ENCODE results near the gene PTGR1. TPM values are rescaled to one million over a fixed set of nuclear protein-coding genes. Genes with fewer than 3 reads are reported as not detected.

Gene PTGR1
- total RNA-seq (under 1 TPM; 0.36 to 0.55 TPM), polyA plus RNA-seq (under 1 TPM in 1 of 2 donors, not detected in 1; 0.47 TPM)

- Histone ChIP-seq H3K9me3 (ENCODE audit: control insufficient read depth in 1 of 2, low read length in 2 of 2) (no peaks in the 10 kb centered on the region), H3K4me3 (ENCODE audit: low read length in 2 of 2) (peak within 1 kb of the TSS in 1 of 2 donors; percentile 59), H3K27ac (ENCODE audit: low read depth, low read length) (no peak within 1 kb of the TSS), H3K36me3 (ENCODE audit: insufficient read depth, low read length) (no peaks in the 10 kb centered on the region), H3K27me3 (ENCODE audit: insufficient read depth, low read length) (peaks cover 8% of the 10 kb centered on the region), H3K4me1 (ENCODE audit: insufficient read depth, low read length) (peaks cover 21% of the 10 kb centered on the region)
- peak within 1 kb of the TSS; percentile 88 to 96 (median 92) for H3K4me3 Mint-ChIP-seq
- POLR2A ChIA-PET (ENCODE audit: partially characterized antibody) = interaction anchor here (1.3 kb wide), 1 partner anchor 298 kb away, joined by 3 read pairs; the partner anchor contains the start of gene UGCG
- peak within 1 kb of the TSS in 3 of 7 donors; percentile 41 to 81 (median 78) for H3K27ac Mint-ChIP-seq
- DNase-seq = peak in 4 of 5 donors; percentile 14 to 39 (median 18)
- H3K27me3 Mint-ChIP-seq = peaks cover 19 to 24% of the 10 kb centered on the region in 2 donors
- H3K9me3 Mint-ChIP-seq = no peaks in the 10 kb centered on the region
- intact Hi-C loops (cut with micrococcal nuclease) = loop anchor here (2.0 to 10.0 kb wide), 3 partner anchors 61 to 115 kb away; partner anchors contain the start of genes ECPAS, GNG10 and ZNF483
- peaks cover 9 to 29% (median 17%) of the 10 kb centered on the region in 4 donors for H3K4me1 Mint-ChIP-seq
- CTCF ChIA-PET (ENCODE audit: partially characterized antibody) = interaction anchor here (1.0 to 3.5 kb wide), 6 partner anchors 9 to 761 kb away, joined by 3 to 30 read pairs (median 5); no protein-coding TSS in a partner anchor
- H3K36me3 Mint-ChIP-seq = no peaks in the 10 kb centered on the region
Measured at GRCh38 chr9:111599092-111599954, at the start of gene PTGR1. Gene PTGR1 (minus strand): TSS chr9:111599647. CDS start chr9:111597422, 2,225 bp downstream.

- intact Hi-C loops (cut with micrococcal nuclease) = no loop called here
- Mint-ChIP-seq H3K4me3 (no peak overlapping the region), H3K27me3 (no peaks in the 10 kb centered on the region), H3K36me3 (peaks cover 31 to 36% of the 10 kb centered on the region in 2 donors), H3K4me1 (no peaks in the 10 kb centered on the region), H3K27ac (no peak overlapping the region), H3K9me3 (no peaks in the 10 kb centered on the region)
- Histone ChIP-seq H3K4me3 (ENCODE audit: low read length in 2 of 2) (no peak overlapping the region), H3K9me3 (ENCODE audit: control insufficient read depth in 1 of 2, low read length in 2 of 2) (no peaks in the 10 kb centered on the region), H3K36me3 (ENCODE audit: insufficient read depth, low read length) (peaks cover 6% of the 10 kb centered on the region), H3K27me3 (ENCODE audit: insufficient read depth, low read length) (no peaks in the 10 kb centered on the region), H3K4me1 (ENCODE audit: insufficient read depth, low read length) (no peaks in the 10 kb centered on the region), H3K27ac (ENCODE audit: low read depth, low read length) (no peak overlapping the region)
- ChIA-PET POLR2A (ENCODE audit: partially characterized antibody) (no interaction called here), CTCF (ENCODE audit: partially characterized antibody) (interaction anchor here (0.6 kb wide), 1 partner anchor 64 kb away, joined by 3 read pairs; no protein-coding TSS in a partner anchor)
- DNase-seq = no peak
Measured at GRCh38 chr9:111649016-111649415, 49.6 kb upstream of the PTGR1 start.

- no peaks in the 10 kb centered on the region for H3K27me3 Mint-ChIP-seq
Measured at GRCh38 chr9:111648066-111648465, 48.6 kb upstream of the PTGR1 start.

GRCh38 chr9:111646417-111646816 is 47.0 kb upstream of the PTGR1 start:
- ChIA-PET POLR2A (ENCODE audit: partially characterized antibody) (interaction anchor here (1.4 kb wide), 1 partner anchor 15 kb away, joined by 4 read pairs; the partner anchor contains the start of gene DNAJC25), CTCF (ENCODE audit: partially characterized antibody) (no interaction called here)
- DNase-seq = no peak
- H3K4me3 ChIP-seq (ENCODE audit: low read length in 2 of 2) = no peak overlapping the region
- peaks cover 0 to 4% (median 0%) of the 10 kb centered on the region in 4 donors for H3K4me1 Mint-ChIP-seq
- no peaks in the 10 kb centered on the region for H3K4me1 ChIP-seq (ENCODE audit: insufficient read depth, low read length)
- H3K27ac ChIP-seq (ENCODE audit: low read depth, low read length) = no peak overlapping the region
- no peak overlapping the region for H3K27ac Mint-ChIP-seq
- H3K9me3 Mint-ChIP-seq = no peaks in the 10 kb centered on the region
- no peaks in the 10 kb centered on the region for H3K27me3 Mint-ChIP-seq
- H3K4me3 Mint-ChIP-seq = no peak overlapping the region
- intact Hi-C loops (cut with micrococcal nuclease) = no loop called here
- peaks cover 32 to 33% of the 10 kb centered on the region in 2 donors for H3K36me3 Mint-ChIP-seq
- no peaks in the 10 kb centered on the region for H3K27me3 ChIP-seq (ENCODE audit: insufficient read depth, low read length)
- H3K36me3 ChIP-seq (ENCODE audit: insufficient read depth, low read length) = peaks cover 6% of the 10 kb centered on the region
- H3K9me3 ChIP-seq (ENCODE audit: control insufficient read depth in 1 of 2, low read length in 2 of 2) = no peaks in the 10 kb centered on the region

More at GRCh38 chr9:111648066-111648465, 48.6 kb upstream of the PTGR1 start:
- H3K27ac ChIP-seq (ENCODE audit: low read depth, low read length) = no peak overlapping the region
- no peaks in the 10 kb centered on the region for H3K27me3 ChIP-seq (ENCODE audit: insufficient read depth, low read length)
- peaks cover 6% of the 10 kb centered on the region for H3K36me3 ChIP-seq (ENCODE audit: insufficient read depth, low read length)
- no peaks in the 10 kb centered on the region for H3K9me3 Mint-ChIP-seq
- peaks cover 31 to 35% of the 10 kb centered on the region in 2 donors for H3K36me3 Mint-ChIP-seq
- ChIA-PET POLR2A (ENCODE audit: partially characterized antibody) (no interaction called here), CTCF (ENCODE audit: partially characterized antibody) (no interaction called here)
- no peak overlapping the region for H3K27ac Mint-ChIP-seq
- no peak overlapping the region for H3K4me3 ChIP-seq (ENCODE audit: low read length in 2 of 2)
- peaks cover 0 to 2% (median 0%) of the 10 kb centered on the region in 4 donors for H3K4me1 Mint-ChIP-seq
- H3K4me3 Mint-ChIP-seq = no peak overlapping the region
- no peaks in the 10 kb centered on the region for H3K9me3 ChIP-seq (ENCODE audit: control insufficient read depth in 1 of 2, low read length in 2 of 2)
- intact Hi-C loops (cut with micrococcal nuclease) = no loop called here
- DNase-seq = no peak
- H3K4me1 ChIP-seq (ENCODE audit: insufficient read depth, low read length) = no peaks in the 10 kb centered on the region

- intact Hi-C loops (cut with micrococcal nuclease) = no loop called here
- Mint-ChIP-seq H3K4me3 (no peak overlapping the region), H3K27me3 (no peaks in the 10 kb centered on the region), H3K27ac (no peak overlapping the region), H3K4me1 (peaks cover 0 to 4% (median 0%) of the 10 kb centered on the region in 4 donors), H3K9me3 (no peaks in the 10 kb centered on the region), H3K36me3 (peaks cover 32 to 33% of the 10 kb centered on the region in 2 donors)
- Histone ChIP-seq H3K4me1 (ENCODE audit: insufficient read depth, low read length) (no peaks in the 10 kb centered on the region), H3K27ac (ENCODE audit: low read depth, low read length) (no peak overlapping the region), H3K27me3 (ENCODE audit: insufficient read depth, low read length) (no peaks in the 10 kb centered on the region), H3K36me3 (ENCODE audit: insufficient read depth, low read length) (peaks cover 6% of the 10 kb centered on the region), H3K9me3 (ENCODE audit: control insufficient read depth in 1 of 2, low read length in 2 of 2) (no peaks in the 10 kb centered on the region), H3K4me3 (ENCODE audit: low read length in 2 of 2) (no peak overlapping the region)
- ChIA-PET POLR2A (ENCODE audit: partially characterized antibody) (interaction anchor here (1.4 kb wide), 1 partner anchor 14 kb away, joined by 4 read pairs; the partner anchor contains the start of gene DNAJC25), CTCF (ENCODE audit: partially characterized antibody) (no interaction called here)
- no peak for DNase-seq
Measured at GRCh38 chr9:111645806-111646205, 46.4 kb upstream of the PTGR1 start.

- no peak overlapping the region for H3K4me3 Mint-ChIP-seq
- H3K27me3 Mint-ChIP-seq = no peaks in the 10 kb centered on the region
- Histone ChIP-seq H3K9me3 (ENCODE audit: control insufficient read depth in 1 of 2, low read length in 2 of 2) (no peaks in the 10 kb centered on the region), H3K27me3 (ENCODE audit: insufficient read depth, low read length) (no peaks in the 10 kb centered on the region), H3K4me3 (ENCODE audit: low read length in 2 of 2) (no peak overlapping the region), H3K4me1 (ENCODE audit: insufficient read depth, low read length) (no peaks in the 10 kb centered on the region), H3K36me3 (ENCODE audit: insufficient read depth, low read length) (no peaks in the 10 kb centered on the region), H3K27ac (ENCODE audit: low read depth, low read length) (no peak overlapping the region)
- peaks cover 0 to 4% (median 0%) of the 10 kb centered on the region in 4 donors for H3K4me1 Mint-ChIP-seq
- intact Hi-C loops (cut with micrococcal nuclease) = no loop called here
- no peak for DNase-seq
- no peaks in the 10 kb centered on the region for H3K9me3 Mint-ChIP-seq
- peak overlapping the region in 1 of 7 donors; percentile 48 for H3K27ac Mint-ChIP-seq
- peaks cover 24 to 25% of the 10 kb centered on the region in 2 donors for H3K36me3 Mint-ChIP-seq
- POLR2A ChIA-PET (ENCODE audit: partially characterized antibody) = interaction anchor here (0.8 kb wide), 1 partner anchor 35 kb away, joined by 4 read pairs; no protein-coding TSS in a partner anchor
- CTCF ChIA-PET (ENCODE audit: partially characterized antibody) = no interaction called here
Measured at GRCh38 chr9:111644195-111644772, 44.8 kb upstream of the PTGR1 start.

- ChIA-PET POLR2A (ENCODE audit: partially characterized antibody) (no interaction called here), CTCF (ENCODE audit: partially characterized antibody) (no interaction called here)
- Histone ChIP-seq H3K9me3 (ENCODE audit: control insufficient read depth in 1 of 2, low read length in 2 of 2) (no peaks in the 10 kb centered on the region), H3K36me3 (ENCODE audit: insufficient read depth, low read length) (no peaks in the 10 kb centered on the region), H3K27ac (ENCODE audit: low read depth, low read length) (no peak overlapping the region), H3K4me3 (ENCODE audit: low read length in 2 of 2) (no peak overlapping the region), H3K27me3 (ENCODE audit: insufficient read depth, low read length) (no peaks in the 10 kb centered on the region), H3K4me1 (ENCODE audit: insufficient read depth, low read length) (peaks cover 6% of the 10 kb centered on the region)
- Mint-ChIP-seq H3K4me3 (no peak overlapping the region), H3K4me1 (peaks cover 24 to 32% (median 28%) of the 10 kb centered on the region in 4 donors), H3K27me3 (no peaks in the 10 kb centered on the region), H3K9me3 (no peaks in the 10 kb centered on the region), H3K36me3 (no peaks in the 10 kb centered on the region), H3K27ac (no peak overlapping the region)
- intact Hi-C loops (cut with micrococcal nuclease) = loop anchor here (10.0 kb wide), 1 partner anchor 1117 kb away; the partner anchor contains the start of gene SNX30
- DNase-seq = no peak
Measured at GRCh38 chr9:111637421-111637950, 38.0 kb upstream of the PTGR1 start.

Measured in CD4-positive, alpha-beta memory T cell (primary cell).